ENCODE measurements around the gene DOCK11.

DNA sequence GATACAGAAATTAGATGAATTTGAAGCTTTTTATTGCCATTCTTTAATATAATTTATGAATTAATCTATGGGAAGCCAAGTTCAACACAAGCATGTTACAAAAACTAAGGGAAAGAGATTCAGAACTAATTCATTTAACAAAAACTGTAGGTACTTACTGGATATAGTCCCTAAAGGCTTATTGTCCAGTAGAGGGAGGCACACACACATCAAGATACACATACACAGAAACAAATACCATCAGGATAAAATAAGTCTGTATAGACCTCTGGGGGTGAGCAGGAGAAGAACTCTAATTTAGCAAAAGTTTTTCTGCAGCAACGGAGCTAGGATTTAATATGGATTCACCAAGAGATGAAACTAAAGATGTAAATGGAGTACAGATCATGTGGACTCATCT lies 148.8 kb downstream of the DOCK11 start:
- TF ChIP-seq EZH2 (IDR thresholded peaks at IDR 0.05; ENCODE audit: borderline replicate concordance, low read length): no peak
- TF ChIP-seq, protein P1, sequence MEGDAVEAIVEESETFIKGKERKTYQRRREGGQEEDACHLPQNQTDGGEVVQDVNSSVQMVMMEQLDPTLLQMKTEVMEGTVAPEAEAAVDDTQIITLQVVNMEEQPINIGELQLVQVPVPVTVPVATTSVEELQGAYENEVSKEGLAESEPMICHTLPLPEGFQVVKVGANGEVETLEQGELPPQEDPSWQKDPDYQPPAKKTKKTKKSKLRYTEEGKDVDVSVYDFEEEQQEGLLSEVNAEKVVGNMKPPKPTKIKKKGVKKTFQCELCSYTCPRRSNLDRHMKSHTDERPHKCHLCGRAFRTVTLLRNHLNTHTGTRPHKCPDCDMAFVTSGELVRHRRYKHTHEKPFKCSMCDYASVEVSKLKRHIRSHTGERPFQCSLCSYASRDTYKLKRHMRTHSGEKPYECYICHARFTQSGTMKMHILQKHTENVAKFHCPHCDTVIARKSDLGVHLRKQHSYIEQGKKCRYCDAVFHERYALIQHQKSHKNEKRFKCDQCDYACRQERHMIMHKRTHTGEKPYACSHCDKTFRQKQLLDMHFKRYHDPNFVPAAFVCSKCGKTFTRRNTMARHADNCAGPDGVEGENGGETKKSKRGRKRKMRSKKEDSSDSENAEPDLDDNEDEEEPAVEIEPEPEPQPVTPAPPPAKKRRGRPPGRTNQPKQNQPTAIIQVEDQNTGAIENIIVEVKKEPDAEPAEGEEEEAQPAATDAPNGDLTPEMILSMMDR (IDR thresholded peaks at IDR 0.05; ENCODE audit: low read length): peak; percentile 34; the same call in 1 of the 2 replicates
